HG03520 (cell line): ENCODE results near the gene UBE4A.

ENCODE experiments used
- ATAC-seq: cut with Tn5 transposase; IDR thresholded peaks from one replicate; pipeline ENCODE4 v1.9.1; 2021; ENCODE audit warnings: mild to moderate bottlenecking, moderate library complexity; ENCODE audit not compliant: unreplicated experiment

The UBE4A gene

GRCh38 chr11:118341815-118342489, 17.4 kb upstream of the UBE4A start:
- ATAC-seq, result no peak

- ATAC-seq, result no peak
These were observed 16.8 kb upstream of the UBE4A start, which contains the start of gene CD3D for GRCh38 chr11:118342503-118343161. CD3D (minus strand) TSS chr11:118342705; CDS start chr11:118342607, 98 bp downstream.

GRCh38 chr11:118343248-118343647, 16.2 kb upstream of the UBE4A start:
- no peak for ATAC-seq

- no peak for ATAC-seq
These were observed 15.4 kb upstream of the UBE4A start, which contains the start of gene CD3G for GRCh38 chr11:118343981-118344515. CD3G (plus strand) TSS chr11:118344344; CDS start chr11:118344424, 80 bp downstream.

GRCh38 chr11:118349475-118349874, 9.9 kb upstream of the UBE4A start:
- ATAC-seq, result no peak

- ATAC-seq, result no peak
These were observed 6.2 kb upstream of the UBE4A start for GRCh38 chr11:118353084-118353710.

- no peak for ATAC-seq
These were observed 1.3 kb upstream of the UBE4A start for GRCh38 chr11:118358071-118358470.

- ATAC-seq, result no peak
These were observed 5.7 kb downstream of the UBE4A start for GRCh38 chr11:118364956-118365615.

GRCh38 chr11:118366287-118366686, 6.9 kb downstream of the UBE4A start:
- no peak for ATAC-seq

GRCh38 chr11:118370774-118371173, 11.4 kb downstream of the UBE4A start:
- ATAC-seq, result no peak

GRCh38 chr11:118373263-118373662, 13.9 kb downstream of the UBE4A start:
- ATAC-seq, result no peak

GRCh38 chr11:118373871-118374270, 14.5 kb downstream of the UBE4A start:
- no peak for ATAC-seq

GRCh38 chr11:118374729-118375128, 15.3 kb downstream of the UBE4A start:
- no peak for ATAC-seq

GRCh38 chr11:118375978-118376377, 16.6 kb downstream of the UBE4A start:
- ATAC-seq, result no peak

GRCh38 chr11:118379497-118379896, 20.1 kb downstream of the UBE4A start:
- no peak for ATAC-seq

- ATAC-seq, result no peak
These were observed 21.2 kb downstream of the UBE4A start for GRCh38 chr11:118380571-118380970.

- ATAC-seq, result no peak
These were observed 23.6 kb downstream of the UBE4A start for GRCh38 chr11:118382954-118383353.

GRCh38 chr11:118383657-118384056, 24.3 kb downstream of the UBE4A start:
- no peak for ATAC-seq

- no peak for ATAC-seq
These were observed 36.7 kb downstream of the UBE4A start for GRCh38 chr11:118396097-118396501.

GRCh38 chr11:118397448-118397847, 38.0 kb downstream of the UBE4A start:
- ATAC-seq, result no peak
